Fibroblast of upper back skin (primary cell): ENCODE data around the gene ZCRB1.
"Not testable (repeated sequence)": the region's sequence is repeated elsewhere in the genome, so short reads cannot be mapped to it uniquely, and the experiment has no call there.

Experiments used
- DNase-seq: peaks from one replicate; pipeline ENCODE4 v3.0.0-alpha.2; 2013

ZCRB1 gene, protein sequence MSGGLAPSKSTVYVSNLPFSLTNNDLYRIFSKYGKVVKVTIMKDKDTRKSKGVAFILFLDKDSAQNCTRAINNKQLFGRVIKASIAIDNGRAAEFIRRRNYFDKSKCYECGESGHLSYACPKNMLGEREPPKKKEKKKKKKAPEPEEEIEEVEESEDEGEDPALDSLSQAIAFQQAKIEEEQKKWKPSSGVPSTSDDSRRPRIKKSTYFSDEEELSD

DNA sequence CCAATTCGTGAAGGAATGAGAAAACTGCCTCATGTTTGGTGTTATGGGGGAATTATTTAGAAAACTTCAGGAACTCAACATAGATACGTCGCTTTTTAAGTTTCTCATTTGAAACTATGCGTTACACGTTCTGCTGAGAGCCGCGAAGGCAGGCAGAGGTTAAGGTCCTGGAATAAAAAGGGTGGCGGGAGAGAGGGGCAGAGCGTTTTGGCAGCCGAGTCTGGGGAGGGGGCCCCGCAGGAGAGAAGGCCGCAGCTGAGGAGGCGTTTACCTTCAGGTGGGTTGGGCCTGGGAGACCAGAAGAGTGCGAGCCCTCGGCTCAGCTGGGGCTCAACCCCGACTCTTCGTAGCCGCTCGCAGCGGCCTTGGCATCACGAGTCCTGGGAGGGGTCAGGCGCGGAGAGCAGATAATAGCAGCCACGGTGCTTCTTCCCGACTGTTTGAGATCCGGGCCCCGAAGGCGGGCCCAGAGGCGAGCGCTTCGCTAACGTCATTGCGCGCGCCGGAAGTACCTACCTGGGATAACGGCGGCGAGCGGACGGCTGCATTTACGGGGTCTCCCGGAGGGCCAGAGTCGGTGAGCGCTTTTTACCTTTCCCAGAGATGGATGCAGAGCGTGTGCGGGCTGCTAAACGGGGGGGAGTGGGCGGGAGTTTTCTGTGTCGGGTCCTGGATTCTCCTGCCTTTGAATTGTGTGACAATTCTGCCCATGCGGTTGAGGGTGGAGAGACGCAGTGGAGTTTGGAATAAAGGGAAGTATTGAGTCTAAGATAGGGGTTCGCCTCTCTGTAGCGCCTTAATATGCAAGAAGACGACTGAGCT is at the start of gene ZCRB1, which contains the start of gene PPHLN1:
TSS of gene ZCRB1 (minus strand) at position 442 of the 822 bp plus-strand sequence. CDS start 1,992 bp downstream, outside the sequence.
TSS of gene PPHLN1 (plus strand) at position 515 of the 822 bp plus-strand sequence. CDS start 9,736 bp downstream, outside the sequence.
- peak; percentile 72 for DNase-seq

GRCh38 chr12:42373669-42374068 is 47.8 kb upstream of the ZCRB1 start:
- no peak for DNase-seq

GRCh38 chr12:42372154-42372791 is 46.4 kb upstream of the ZCRB1 start:
- DNase-seq, result peak; percentile 33

DNA sequence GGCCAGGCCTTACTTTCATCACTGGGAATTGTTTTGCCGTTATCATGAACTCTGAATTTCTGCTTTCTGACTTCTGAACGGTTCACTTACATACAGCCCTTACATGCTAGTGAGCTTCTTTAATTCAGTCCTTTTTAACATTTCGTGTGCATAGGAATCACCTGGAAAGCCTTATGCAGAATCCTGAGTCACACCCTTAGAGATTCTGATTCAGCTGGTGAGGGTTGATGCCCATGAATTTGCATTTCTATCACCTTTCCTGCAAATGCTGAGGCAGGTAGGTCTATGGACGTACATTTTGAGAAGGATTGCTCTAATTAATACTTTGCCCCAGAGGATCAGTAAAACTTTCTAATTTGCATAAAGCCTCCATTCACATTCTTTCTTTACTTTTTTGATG is 44.1 kb upstream of the ZCRB1 start:
- DNase-seq, result no peak

- DNase-seq, result no peak
These were observed 39.6 kb upstream of the ZCRB1 start for GRCh38 chr12:42365486-42365885.

DNA sequence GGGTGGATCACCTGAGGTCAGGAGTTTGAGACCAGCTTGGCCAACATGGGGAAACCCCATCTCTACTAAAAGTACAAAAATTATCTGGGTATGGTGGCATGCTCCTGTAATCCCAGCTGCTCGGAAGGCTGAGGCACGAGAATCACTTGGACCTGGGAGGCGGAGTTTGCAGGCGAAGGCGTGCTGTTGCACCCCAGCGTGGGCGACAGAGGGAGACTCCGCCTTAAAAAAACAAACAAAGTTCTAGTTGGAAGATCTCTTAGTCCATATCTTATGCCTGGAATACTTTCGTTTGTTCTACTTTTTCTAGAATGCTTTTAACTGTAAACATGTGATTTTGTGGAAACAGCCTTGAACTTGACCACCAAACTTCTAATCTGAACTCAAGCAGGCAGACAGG is 38.8 kb upstream of the ZCRB1 start:
- DNase-seq, result no peak

- no peak for DNase-seq
These were observed 36.9 kb upstream of the ZCRB1 start for GRCh38 chr12:42362647-42363260.

- DNase-seq, result no peak
These were observed 36.2 kb upstream of the ZCRB1 start for GRCh38 chr12:42361909-42362646.

DNA sequence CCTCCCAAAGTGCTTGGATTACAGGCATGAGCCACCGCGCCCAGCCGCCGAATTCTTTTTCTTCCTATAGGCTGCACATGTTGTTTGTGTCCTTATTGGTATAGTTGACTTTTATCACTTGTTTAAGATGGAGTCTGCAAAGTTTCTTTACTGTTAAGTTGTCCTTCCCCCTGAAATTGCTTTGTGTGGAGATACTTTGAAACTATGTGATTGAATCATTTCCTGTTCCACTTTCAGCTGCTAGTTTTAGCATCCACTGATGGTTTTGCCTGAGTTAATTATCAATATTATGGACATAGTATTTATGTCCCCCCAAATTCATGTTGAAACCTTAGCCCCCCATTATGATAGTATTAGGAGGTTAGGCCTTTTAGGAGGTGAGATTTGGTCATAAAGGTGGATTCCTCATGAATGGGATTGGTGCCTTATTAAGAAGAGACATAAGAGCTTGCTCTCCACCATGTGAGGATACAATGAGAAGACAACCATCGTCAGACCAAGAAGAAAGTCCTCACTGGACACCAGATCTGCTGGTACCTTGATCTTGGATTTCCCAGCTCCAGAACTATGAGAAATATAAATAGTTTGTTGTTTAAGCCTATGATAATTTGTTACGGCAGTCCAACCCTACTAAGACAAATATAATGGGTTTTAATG is 35.0 kb upstream of the ZCRB1 start:
- DNase-seq, result peak; percentile 17

DNA sequence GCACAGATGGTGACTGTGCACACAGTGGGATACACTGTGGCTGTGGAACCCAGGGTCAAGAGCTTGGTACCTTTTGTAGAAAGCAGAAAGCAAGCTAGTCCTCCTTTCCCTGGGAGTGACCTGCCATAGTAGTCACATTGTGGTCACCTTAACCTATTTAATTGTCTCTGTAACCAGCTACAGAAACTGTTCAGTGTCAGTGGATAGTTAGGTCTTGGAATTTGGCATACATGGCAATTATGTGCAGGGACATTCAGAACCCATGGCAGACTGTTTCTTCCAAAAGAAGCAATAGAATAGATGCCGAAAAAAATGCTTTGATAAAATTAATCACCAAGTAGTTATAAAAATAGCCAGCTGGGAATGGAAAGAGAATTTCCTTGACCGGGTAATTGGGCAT is 30.4 kb upstream of the ZCRB1 start:
- no peak for DNase-seq

DNA sequence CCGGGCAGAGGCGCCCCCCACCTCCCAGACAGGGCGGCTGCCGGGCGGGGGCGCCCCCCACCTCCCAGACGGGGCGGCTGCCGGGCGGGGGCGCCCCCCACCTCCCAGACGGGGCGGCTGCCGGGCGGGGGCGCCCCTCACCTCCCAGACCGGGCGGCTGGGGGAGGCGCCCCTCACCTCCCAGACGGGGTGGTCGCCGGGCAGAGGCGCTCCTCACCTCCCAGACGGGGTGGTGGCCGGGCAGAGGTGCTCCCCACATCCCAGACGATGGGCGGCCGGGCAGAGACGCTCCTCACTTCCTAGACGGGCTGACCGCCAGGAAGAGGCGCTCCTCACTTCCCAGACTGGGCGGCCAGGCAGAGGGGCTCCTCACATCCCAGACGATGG is 24.1 kb upstream of the ZCRB1 start:
- DNase-seq, result not testable (repeated sequence)

DNA sequence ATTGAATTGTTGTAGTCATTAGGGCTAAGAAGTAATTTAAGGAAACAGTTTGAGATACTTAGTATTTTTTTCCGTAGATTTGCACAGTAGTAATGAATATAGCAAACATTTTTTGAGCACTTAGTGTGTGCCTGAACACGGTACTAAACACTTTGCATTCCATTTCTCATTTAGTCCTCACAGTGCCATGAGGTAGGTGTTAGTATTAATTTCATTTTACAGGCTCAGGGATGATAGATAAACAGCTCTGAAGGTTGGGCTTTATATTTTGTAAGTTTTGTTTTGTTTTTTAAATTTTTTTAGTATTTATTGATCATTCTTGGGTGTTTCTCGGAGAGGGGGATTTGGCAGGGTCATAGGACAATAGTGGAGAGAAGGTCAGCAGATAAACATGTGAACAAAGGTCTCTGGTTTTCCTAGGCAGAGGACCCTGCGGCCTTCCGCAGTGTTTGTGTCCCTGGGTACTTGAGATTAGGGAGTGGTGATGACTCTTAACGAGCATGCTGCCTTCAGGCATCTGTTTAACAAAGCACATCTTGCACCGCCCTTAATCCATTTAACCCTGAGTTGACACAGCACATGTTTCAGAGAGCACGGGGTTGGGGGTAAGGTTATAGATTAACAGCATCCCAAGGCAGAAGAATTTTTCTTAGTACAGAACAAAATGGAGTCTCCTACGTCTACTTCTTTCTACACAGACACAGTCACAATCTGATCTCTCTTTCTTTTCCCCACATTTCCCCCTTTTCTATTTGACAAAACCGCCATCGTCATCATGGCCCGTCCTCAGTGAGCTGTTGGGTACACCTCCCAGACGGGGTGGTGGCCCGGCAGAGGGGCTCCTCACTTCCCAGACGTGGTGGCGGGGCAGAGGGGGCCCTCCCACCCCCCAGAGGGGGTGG is 23.5 kb upstream of the ZCRB1 start:
- not testable (repeated sequence) for DNase-seq

- no peak for DNase-seq
These were observed 20.6 kb upstream of the ZCRB1 start for GRCh38 chr12:42346403-42347002.

- no peak for DNase-seq
These were observed 17.8 kb upstream of the ZCRB1 start for GRCh38 chr12:42343721-42344120.

GRCh38 chr12:42342028-42342427 is 16.1 kb upstream of the ZCRB1 start:
- no peak for DNase-seq

- no peak for DNase-seq
These were observed 12.4 kb upstream of the ZCRB1 start for GRCh38 chr12:42338280-42338679.

- DNase-seq, result no peak
These were observed 10.4 kb upstream of the ZCRB1 start for GRCh38 chr12:42336286-42336685.

- DNase-seq, result peak; percentile 43
These were observed 6.7 kb upstream of the ZCRB1 start for GRCh38 chr12:42332301-42333285.

- DNase-seq, result not testable (repeated sequence)
These were observed 4.2 kb upstream of the ZCRB1 start for GRCh38 chr12:42330097-42330496.
